ENCODE data around the gene PRKCH. TPM values are rescaled to one million over a fixed set of nuclear protein-coding genes. Genes with fewer than 3 reads are reported as not detected.
A peak's percentile ranks its signal among the peaks of the same experiment; 100 is the strongest.

The PRKCH gene
- total RNA-seq, 1 donor from 2014 or later = 209 TPM

DNA sequence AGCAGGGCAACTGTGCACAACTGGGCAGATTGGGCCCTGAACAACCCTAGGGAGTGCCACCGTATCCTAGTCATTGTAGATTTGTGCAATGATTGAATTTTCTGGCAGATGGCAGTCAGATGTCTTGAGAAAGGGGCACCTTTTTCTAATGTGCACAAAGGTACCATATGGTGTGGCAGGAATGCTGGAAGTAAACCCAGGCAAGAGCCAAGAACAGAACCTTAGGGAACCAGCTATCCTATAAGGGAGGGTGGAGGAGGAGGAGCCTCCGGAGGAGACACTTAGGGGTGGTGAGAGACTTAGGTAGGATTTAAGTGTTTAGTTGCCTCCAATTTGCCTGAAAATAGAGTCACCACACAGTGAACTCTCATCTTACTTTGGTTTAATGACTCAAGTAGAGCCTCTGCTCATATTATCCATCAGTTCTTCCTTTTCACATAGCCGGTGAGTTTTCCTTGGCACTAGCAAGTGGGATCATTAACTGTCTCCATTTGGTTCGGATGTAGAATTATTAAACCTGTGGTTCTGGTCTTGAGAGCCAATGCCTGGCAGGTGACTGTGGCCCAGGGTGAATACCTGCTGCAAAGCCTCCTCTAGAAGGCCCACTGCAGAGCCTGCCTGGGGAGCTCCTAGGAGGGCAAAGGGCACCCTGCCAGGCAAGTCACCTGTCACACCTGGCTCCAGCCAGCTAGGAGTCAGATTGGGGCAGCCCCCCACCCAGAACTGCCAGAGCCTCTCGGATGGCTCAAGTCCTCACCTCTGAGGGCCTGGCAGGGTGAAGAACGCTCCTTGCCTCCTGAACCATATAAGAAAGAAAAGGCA is 189.6 kb downstream of the PRKCH start:
- DNase-seq (ENCODE audit: low read depth in 2 of 2) = no peak

GRCh38 chr14:61511558-61511948 is 190.2 kb downstream of the PRKCH start:
- no peak for DNase-seq (ENCODE audit: low read depth in 2 of 2)

DNA sequence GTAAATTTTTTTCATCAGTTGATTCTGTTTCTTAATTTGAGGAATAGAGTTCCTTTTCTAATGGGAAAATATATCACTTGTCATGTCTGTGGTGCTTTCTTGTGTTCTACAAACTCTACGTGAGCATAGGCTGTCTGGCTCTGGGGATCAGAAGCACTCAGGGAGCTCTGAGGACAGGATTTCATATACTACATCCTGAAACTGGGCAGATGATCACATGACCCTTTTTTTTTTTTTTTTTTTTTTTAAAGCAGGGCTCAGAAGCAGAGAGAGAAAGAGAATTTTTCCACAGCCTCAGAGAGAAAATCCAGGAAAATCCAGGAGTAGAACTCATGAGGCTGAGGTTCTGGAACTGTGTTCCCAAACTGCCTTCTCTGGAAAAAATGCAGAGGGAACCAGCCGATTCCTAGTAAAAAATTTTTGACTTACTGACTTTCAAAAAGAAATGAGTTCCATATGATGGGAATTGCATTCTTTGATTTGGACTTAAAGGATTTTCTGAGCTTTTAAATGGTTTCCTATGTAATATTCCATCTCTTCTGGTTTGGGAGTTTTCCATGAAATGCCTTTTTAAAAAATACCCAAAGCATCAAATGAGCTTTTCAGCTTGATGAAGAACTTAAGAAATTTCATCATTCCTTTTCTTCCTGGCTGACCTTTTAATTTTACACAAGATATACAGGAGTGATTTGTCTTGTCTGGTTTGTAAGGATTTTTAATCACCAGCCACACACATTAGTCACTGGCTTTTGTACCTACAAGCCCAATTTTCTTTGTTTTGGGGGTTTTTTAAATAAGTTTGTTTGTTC is 190.9 kb downstream of the PRKCH start:
- no peak for DNase-seq (ENCODE audit: low read depth in 2 of 2)

GRCh38 chr14:61513986-61514830 is 192.8 kb downstream of the PRKCH start:
- no peak for DNase-seq (ENCODE audit: low read depth in 2 of 2)

GRCh38 chr14:61514927-61515326 is 193.5 kb downstream of the PRKCH start:
- DNase-seq (ENCODE audit: low read depth in 2 of 2) = no peak

DNA sequence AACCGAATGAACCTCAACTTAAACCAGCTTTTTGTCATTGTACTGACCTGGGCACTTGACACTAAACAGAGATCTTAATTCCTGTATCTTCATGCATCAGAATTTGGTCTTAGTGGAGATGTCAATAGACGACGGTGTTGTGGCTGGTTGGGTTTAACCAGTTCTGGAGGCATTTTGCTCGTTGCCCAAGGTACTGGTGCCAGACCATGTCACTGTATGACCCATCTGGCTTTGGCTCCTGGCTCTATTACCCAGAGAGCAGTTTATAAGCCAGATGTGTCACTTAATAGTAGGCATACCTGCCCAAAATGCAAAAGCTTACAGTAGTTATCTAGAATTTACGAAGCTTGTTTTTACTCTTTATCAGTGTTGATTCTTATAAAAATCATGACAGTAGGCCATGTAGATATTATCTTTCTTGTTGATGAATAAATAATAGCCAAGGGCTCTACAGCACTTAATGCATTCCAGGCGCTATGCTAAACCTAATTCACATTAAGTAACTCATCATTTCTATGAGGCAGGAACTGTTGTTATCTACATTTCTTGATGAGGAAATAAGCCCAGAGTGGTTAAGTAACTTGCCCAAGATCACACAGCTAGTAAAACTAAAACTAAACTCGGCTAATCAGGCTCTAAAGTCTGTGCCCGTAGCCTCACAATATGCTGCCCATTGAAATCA is 194.2 kb downstream of the PRKCH start:
- no peak for DNase-seq (ENCODE audit: low read depth in 2 of 2)

- DNase-seq (ENCODE audit: low read depth in 2 of 2) = peak in 1 of 2 donors; percentile 31
These were observed 194.9 kb downstream of the PRKCH start for GRCh38 chr14:61516118-61516743.

- peak in 1 of 2 donors; percentile 37 for DNase-seq (ENCODE audit: low read depth in 2 of 2)
These were observed 195.7 kb downstream of the PRKCH start for GRCh38 chr14:61516964-61517653.

- DNase-seq (ENCODE audit: low read depth in 2 of 2) = peak in 1 of 2 donors; percentile 34
These were observed 196.6 kb downstream of the PRKCH start for GRCh38 chr14:61517911-61518384.

DNA sequence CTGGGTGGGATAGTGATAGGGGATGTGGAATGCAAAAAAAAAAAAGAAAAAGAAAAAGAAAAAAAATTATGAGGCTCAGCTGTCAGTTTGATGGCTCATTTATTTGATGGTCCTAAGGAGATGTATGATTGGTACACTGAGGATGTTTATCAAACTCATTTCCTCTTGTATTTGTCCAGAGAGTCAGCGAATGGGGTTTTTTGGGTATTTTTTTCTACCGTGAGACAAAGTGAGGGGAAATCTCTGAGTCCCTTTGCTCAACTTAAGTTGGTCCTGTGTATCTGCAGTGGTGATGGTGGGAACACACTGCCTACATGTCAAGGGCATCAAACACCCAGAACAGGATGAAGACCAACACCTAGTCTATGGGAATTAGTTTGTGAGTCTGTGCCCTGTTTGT is 197.0 kb downstream of the PRKCH start:
- DNase-seq (ENCODE audit: low read depth in 2 of 2) = no peak

DNA sequence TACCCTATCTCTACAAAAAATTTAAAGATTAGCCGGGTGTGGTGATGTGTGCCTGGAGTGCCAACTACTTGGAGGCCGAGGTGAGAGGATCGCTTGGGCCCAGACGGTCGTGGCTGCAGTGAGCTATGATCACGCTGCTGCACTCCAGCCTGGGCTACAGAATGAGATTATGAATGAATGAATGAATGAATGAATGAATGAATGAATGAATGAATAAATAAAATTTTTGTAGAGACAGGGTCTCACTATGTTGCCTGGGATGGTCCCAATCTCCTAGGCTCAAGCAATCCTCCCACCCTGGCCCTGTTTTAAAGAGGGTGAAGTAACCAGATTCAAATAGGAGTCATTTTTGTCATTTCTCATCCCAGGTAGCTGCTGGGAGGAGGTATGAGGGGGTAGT is 197.7 kb downstream of the PRKCH start:
- DNase-seq (ENCODE audit: low read depth in 2 of 2) = no peak

DNA sequence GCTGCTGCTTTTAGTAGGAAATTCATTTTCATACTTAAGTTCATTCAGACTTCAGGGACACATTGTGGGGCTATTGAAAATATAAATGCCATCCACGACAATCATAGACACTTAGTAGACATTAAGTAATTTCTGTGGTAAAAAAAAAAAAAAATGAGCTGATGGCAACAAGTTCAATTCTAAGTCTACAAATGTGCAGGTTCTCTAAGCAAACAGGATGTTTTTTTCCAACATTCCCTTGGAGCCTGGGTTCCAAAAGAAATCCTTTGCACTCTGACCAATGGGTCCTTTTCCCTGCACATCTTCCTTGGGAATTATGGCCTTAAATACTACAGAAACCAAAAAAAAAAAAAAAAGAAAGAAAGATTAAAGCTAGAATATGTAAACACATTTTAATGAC is 198.4 kb downstream of the PRKCH start:
- DNase-seq (ENCODE audit: low read depth in 2 of 2) = no peak

DNA sequence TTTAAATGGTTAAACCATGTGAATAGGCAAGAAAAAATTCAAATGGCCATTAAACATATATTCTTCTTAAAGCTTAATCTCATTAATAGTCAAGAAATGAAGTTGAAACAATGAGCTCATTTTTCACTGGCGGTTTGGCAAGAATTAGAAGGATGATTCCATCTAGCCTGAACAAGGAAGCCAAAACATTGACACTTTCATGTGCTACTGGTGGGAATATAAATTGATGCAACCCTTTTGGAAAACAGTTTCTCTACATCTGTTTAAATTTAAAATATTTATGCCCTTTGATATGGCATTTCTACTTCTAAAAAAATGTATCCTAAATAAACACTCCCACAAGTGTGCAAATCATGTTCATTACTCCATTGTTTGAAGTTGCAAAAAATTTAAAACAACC is 199.2 kb downstream of the PRKCH start:
- no peak for DNase-seq (ENCODE audit: low read depth in 2 of 2)

GRCh38 chr14:61521773-61522172 is 200.4 kb downstream of the PRKCH start:
- DNase-seq (ENCODE audit: low read depth in 2 of 2) = no peak

DNA sequence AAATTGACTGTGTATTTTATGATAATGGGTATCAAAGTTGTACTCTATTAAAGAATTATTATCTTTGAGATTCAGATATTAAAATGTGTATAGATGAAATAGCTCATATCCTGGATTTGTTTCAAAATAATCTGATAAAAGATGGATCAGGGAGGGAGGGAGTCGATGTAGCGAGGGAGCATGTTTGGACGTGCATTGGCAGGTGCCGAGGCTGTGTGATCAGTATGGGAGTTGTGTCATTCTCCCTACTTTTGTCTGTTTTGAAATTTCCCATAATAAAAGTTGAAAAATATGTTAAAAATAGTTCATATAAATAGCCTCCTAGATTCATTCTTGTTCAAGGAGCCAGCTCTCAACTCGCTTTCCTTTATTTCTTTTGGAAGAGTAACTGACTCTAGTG is 202.4 kb downstream of the PRKCH start:
- DNase-seq (ENCODE audit: low read depth in 2 of 2) = no peak

- DNase-seq (ENCODE audit: low read depth in 2 of 2) = peak; percentile 65 to 87
These were observed 202.9 kb downstream of the PRKCH start for GRCh38 chr14:61524211-61524806.

- no peak for DNase-seq (ENCODE audit: low read depth in 2 of 2)
These were observed 203.5 kb downstream of the PRKCH start for GRCh38 chr14:61524936-61525292.

GRCh38 chr14:61525293-61526011 is 204.1 kb downstream of the PRKCH start:
- peak in 1 of 2 donors; percentile 89 for DNase-seq (ENCODE audit: low read depth in 2 of 2)

Measured in dermis microvascular lymphatic vessel endothelial cell (primary cell).